NT2/D1 (cell line): ENCODE data around the gene SLC26A6.

ENCODE experiments used
- DNase-seq: peaks from one replicate; pipeline ENCODE4 v3.0.0-alpha.2; 2011; ENCODE audit warnings: low read depth, low spot score
- H3K27me3 ChIP-seq: 2 replicates; pipeline ENCODE4 v1.6.0; 2011; ENCODE audit warnings: mild to moderate bottlenecking; ENCODE audit not compliant: insufficient read length, insufficient read depth
- H3K36me3 ChIP-seq: 2 replicates; pipeline ENCODE4 v1.6.1; 2011; ENCODE audit warnings: mild to moderate bottlenecking, low read length, mixed read lengths; ENCODE audit not compliant: insufficient read depth, insufficient read length
- H3K4me1 ChIP-seq: 2 replicates; pipeline ENCODE4 v1.5.1; 2011; ENCODE audit not compliant: insufficient read depth, insufficient read length
- H3K4me3 ChIP-seq: 2 replicates; pipeline ENCODE4 v1.5.1; 2011; ENCODE audit warnings: low read depth; ENCODE audit not compliant: insufficient read length
- H3K9ac ChIP-seq: 2 replicates; pipeline ENCODE4 v1.6.0; 2011; ENCODE audit warnings: low read depth; ENCODE audit not compliant: insufficient read length
- H3K9me3 ChIP-seq: 2 replicates; pipeline ENCODE4 v1.5.1; 2011; ENCODE audit warnings: mild to moderate bottlenecking, low read length; ENCODE audit not compliant: insufficient read depth
- SUZ12 ChIP-seq: IDR thresholded peaks from 2 replicates; pipeline ENCODE4 v1.6.1; 2011; ENCODE audit not compliant: insufficient read length, insufficient read depth; ENCODE audit errors: extremely low read depth
- YY1 ChIP-seq: IDR thresholded peaks from 2 replicates; pipeline ENCODE4 v1.6.1; 2011; ENCODE audit not compliant: insufficient read length, insufficient read depth
- ZNF274 ChIP-seq: IDR thresholded peaks from 2 replicates; pipeline ENCODE4 v1.6.1; 2011; ENCODE audit warnings: mild to moderate bottlenecking, low read depth, low read length

SLC26A6 gene

GRCh38 chr3:48617559-48617958, 17.7 kb downstream of the SLC26A6 start:
- Histone ChIP-seq H3K9me3 (peaks cover 36% of the 10 kb centered on the region), H3K4me3 (no peak overlapping the region), H3K9ac (no peak overlapping the region), H3K36me3 (peaks cover 20% of the 10 kb centered on the region), H3K4me1 (no peaks in the 10 kb centered on the region), H3K27me3 (no peaks in the 10 kb centered on the region)
- DNase-seq = no peak
- TF ChIP-seq ZNF274 (no peak), YY1 (no peak), SUZ12 (no peak)

GRCh38 chr3:48614044-48614443, 21.2 kb downstream of the SLC26A6 start:
- Histone ChIP-seq H3K4me1 (peaks cover 2% of the 10 kb centered on the region), H3K36me3 (peaks cover 9% of the 10 kb centered on the region), H3K9me3 (peaks cover 33% of the 10 kb centered on the region), H3K4me3 (no peak overlapping the region), H3K9ac (no peak overlapping the region), H3K27me3 (no peaks in the 10 kb centered on the region)
- TF ChIP-seq ZNF274 = no peak
- no peak for TF ChIP-seq YY1
- no peak for TF ChIP-seq SUZ12
- DNase-seq = no peak

- no peaks in the 10 kb centered on the region for H3K27me3 ChIP-seq
- peaks cover 18% of the 10 kb centered on the region for H3K36me3 ChIP-seq
- no peak for DNase-seq
- no peak overlapping the region for H3K4me3 ChIP-seq
- H3K9ac ChIP-seq = no peak overlapping the region
- peaks cover 16% of the 10 kb centered on the region for H3K9me3 ChIP-seq
- TF ChIP-seq ZNF274 (no peak), SUZ12 (no peak), YY1 (no peak)
- peaks cover 2% of the 10 kb centered on the region for H3K4me1 ChIP-seq
Measured at GRCh38 chr3:48612309-48612708, 23.0 kb downstream of the SLC26A6 start.

- peaks cover 2% of the 10 kb centered on the region for H3K4me1 ChIP-seq
- peak; percentile 95 for DNase-seq
- no peaks in the 10 kb centered on the region for H3K9me3 ChIP-seq
- peaks cover 41% of the 10 kb centered on the region for H3K36me3 ChIP-seq
- TF ChIP-seq YY1 (peak; percentile 84), SUZ12 (no peak)
- H3K9ac ChIP-seq = peak within 1 kb of the TSS; percentile 100
- H3K4me3 ChIP-seq = peak within 1 kb of the TSS; percentile 100
- no peaks in the 10 kb centered on the region for H3K27me3 ChIP-seq
Measured at GRCh38 chr3:48609088-48610005, 25.9 kb downstream of the SLC26A6 start, which contains the start of gene UQCRC1. Gene UQCRC1 (minus strand): TSS chr3:48609646. CDS start chr3:48609620, 26 bp downstream.

GRCh38 chr3:48607519-48607918, 27.7 kb downstream of the SLC26A6 start:
- H3K9ac ChIP-seq = no peak overlapping the region
- H3K27me3 ChIP-seq = no peaks in the 10 kb centered on the region
- peaks cover 56% of the 10 kb centered on the region for H3K36me3 ChIP-seq
- TF ChIP-seq YY1 (no peak), ZNF274 (no peak), SUZ12 (no peak)
- peaks cover 2% of the 10 kb centered on the region for H3K4me1 ChIP-seq
- no peak for DNase-seq
- no peaks in the 10 kb centered on the region for H3K9me3 ChIP-seq
- H3K4me3 ChIP-seq = no peak overlapping the region

GRCh38 chr3:48601622-48601994, 33.7 kb downstream of the SLC26A6 start:
- Histone ChIP-seq H3K27me3 (no peaks in the 10 kb centered on the region), H3K36me3 (peaks cover 92% of the 10 kb centered on the region), H3K4me1 (peaks cover 24% of the 10 kb centered on the region), H3K4me3 (no peak overlapping the region), H3K9ac (no peak overlapping the region), H3K9me3 (no peaks in the 10 kb centered on the region)
- no peak for DNase-seq
- no peak for TF ChIP-seq ZNF274
- no peak for TF ChIP-seq SUZ12
- TF ChIP-seq YY1 = no peak

GRCh38 chr3:48600711-48601621, 34.3 kb downstream of the SLC26A6 start:
- Histone ChIP-seq H3K4me3 (no peak overlapping the region), H3K9ac (no peak overlapping the region), H3K27me3 (no peaks in the 10 kb centered on the region), H3K4me1 (peaks cover 30% of the 10 kb centered on the region), H3K9me3 (no peaks in the 10 kb centered on the region), H3K36me3 (peaks cover 89% of the 10 kb centered on the region)
- no peak for TF ChIP-seq ZNF274
- TF ChIP-seq SUZ12 = no peak
- DNase-seq = no peak
